ENCODE results near the gene ADD1.

The ADD1 gene

GRCh38 chr4:2835978-2836377, 7.7 kb upstream of the ADD1 start:
- no peak for DNase-seq

GRCh38 chr4:2836391-2836859, 7.2 kb upstream of the ADD1 start:
- DNase-seq: no peak

DNA sequence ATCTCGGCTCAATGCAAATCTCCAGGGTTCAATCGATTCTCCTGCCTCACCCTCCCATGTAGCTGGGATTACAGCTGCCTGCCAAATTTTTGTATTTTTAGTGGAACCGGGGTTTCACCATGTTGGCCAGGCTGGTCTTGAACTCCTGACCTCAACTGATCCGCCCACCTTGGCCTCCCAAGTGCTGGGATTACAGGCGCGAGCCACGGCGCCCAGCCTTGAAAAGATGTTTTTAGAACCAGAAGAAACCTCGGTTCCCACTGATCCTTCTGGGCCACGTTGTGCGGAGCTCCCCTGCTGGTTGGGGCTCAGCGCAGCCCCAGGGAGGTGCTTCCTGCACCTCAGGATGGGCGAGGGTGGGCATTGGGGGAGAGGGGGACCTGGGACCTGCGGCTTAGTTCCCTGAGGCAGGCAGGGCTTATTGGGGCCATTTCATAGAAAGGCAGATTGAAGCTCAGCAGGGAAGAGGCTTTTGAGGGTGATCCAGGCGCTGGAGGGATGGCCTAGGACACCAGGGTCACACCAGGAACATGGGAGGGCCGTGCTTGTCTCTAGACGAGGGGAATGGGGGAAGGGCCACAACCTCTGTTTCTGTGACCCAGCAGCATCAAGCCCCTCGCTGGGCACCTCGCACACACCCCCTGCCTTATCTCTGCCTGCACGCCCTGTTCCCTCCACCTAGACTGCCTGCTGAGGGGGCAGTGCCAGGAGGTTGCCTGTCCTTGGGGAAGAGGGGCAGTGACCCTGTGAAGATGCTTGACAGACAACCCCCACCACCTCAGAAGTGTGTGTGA, 6.3 kb upstream of the ADD1 start:
- DNase-seq: no peak

DNA sequence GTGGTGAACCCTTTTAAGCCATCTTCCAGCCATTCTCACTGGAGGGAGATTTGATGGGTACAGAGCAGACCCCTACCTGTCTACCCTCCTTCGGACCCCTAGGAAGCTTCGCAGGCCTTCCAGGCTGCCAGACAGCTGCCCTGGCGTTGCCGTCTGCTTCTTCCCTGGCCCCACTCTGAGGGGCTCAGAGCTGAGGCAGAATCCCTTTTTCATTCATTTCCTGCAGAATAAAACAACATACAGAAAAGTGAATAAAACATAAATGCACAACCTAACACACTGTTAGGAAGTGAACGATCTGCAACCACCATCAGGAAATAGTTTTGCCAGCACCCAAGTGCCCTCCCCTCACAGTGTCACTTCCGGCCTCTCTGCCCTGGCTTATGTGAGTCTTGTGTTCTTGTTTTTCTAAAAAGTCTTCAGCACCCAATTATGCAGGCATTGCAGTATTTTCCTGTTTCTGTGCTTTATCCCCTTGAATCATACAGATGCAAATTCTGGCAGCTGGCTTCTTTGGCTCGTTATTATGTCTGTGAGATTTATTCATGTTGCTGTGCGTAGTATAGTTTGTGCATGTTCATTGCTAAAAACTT, 5.6 kb upstream of the ADD1 start:
- DNase-seq: no peak

GRCh38 chr4:2839060-2839459, 4.6 kb upstream of the ADD1 start:
- no peak for DNase-seq

- no peak for DNase-seq
Observed at GRCh38 chr4:2842687-2843262, 869 bp upstream of the ADD1 start.

GRCh38 chr4:2843941-2844584, 419 bp downstream of the ADD1 start:
- no peak for DNase-seq

DNA sequence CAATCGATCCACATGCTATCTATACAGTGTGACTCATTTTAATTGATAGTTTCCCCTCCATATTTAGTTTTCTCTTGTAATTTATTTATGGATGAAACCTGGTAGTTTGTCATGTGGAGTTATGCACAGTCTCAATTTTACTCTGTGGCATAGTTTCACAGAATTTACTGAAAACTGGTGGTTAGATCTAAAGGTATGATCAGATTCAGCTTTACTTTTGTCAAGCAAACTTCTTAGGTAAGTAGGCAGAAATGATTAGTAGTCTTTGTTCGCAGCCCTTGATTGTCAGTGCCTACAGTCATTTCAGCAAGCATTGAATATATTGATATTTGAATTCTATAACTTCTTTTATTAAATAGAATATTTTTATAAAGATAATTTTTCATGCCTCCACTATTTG, 2.5 kb downstream of the ADD1 start:
- DNase-seq: no peak

DNA sequence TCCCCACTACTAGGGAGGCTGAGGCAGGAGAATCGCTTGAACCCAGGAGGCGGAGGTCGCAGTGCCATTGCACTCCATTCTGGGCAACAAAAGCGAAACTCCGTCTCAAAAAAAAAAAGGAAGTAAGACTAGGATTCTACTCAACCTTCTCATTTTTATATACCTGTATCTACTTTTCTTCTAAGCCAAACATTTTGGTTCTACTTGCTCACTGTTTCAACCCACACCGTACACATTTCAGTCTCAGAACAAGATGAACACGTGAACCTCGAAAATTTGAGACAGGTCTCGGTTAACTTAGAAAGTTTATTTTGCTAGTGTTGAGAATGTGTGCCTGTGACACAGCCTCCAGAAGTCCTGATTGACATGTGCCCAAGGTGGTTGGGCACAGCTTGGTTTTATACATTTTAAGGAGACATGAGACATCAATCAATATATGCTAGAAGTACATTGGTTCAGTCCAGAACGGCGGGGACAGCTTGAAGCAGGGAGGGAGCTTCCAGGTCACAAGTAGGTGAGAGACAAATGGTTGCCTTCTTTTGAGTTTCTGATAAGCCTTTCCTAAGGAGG, 3.7 kb downstream of the ADD1 start:
- no peak for DNase-seq

DNA sequence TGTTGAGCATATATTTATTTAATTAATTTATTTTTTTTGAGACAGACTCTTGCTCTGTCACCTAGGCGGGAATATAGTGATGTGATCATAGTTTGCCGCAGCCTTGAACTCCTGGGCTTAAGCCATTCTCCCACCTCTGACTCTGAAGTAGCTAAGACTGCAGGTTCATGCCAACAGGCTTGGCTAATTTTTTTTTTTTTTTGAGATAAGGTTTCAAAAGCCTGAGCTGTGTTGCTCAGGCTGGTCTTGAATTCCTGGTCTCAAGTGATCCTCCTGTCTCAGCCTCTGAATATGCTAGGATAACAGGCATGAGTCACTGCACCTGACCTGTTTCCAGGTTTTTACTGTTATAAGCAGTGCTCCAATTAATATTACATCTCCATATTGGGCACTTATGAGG, 4.8 kb downstream of the ADD1 start:
- DNase-seq: no peak

DNA sequence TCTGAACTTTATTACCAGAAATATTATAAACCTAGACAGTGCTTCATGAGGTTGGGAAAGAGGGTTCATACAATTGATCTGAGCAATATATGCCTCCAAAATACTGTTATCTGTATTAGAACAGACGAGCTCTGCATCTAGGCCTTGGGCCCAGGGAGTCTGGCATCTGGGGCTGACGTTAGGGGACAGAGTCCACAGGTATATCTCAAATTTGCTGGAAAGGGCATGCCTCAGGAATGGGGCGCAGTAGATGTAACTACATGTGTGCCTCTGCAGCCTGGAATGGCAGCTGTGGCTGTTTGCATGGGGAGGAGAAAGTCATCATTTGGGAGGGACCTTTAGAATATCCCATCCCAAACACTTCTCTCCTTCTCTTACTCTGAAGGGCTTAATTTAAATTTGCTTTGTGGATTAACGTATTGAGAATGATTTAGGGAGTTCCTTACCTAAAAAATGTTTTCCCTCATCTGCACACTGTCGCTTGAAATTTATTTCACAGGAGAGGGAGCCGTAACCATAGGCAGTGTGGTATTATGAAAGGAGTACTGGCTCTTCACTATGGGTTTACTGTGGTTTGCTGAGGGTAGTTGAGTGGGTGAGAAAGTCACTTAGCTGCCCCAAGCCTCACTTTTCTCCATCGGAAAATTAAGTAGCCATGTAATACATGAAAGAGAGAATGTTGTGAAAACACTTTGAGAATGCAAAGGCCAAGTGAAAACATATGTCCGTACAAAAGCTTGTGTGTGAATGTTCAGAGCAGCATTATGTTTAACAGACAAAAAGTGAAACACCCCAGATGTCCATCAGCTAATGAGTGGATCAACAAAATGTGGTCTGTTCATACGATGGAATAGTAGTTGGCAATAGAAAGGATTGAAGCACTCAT, 5.9 kb downstream of the ADD1 start:
- no peak for DNase-seq

- DNase-seq: no peak
Observed at GRCh38 chr4:2850966-2851798, 7.5 kb downstream of the ADD1 start.

DNA sequence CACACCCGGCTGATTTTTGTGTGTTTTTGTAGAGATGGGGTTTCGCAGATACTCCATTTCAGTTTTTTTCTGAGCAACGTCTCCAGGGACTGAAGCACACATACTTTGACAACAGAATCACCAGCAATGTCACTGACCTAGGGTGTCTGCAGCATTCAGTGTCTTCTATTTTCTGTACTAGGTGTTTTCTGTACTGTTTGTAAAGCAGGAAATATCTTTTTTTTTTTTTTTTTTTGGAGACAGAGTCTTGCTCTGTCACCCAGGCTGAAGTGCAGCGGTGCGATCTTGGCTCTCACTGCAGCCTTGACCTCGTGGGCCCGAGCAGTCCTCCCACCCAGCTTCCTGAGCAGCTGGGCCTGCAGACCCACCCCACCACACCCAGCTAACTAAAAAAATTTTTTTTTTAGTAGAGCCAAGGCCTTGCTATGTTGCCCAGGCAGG, 8.9 kb downstream of the ADD1 start:
- DNase-seq: no peak

GRCh38 chr4:2855584-2855983, 11.9 kb downstream of the ADD1 start:
- no peak for DNase-seq

GRCh38 chr4:2856266-2856665, 12.6 kb downstream of the ADD1 start:
- no peak for DNase-seq

GRCh38 chr4:2857349-2857927, 13.8 kb downstream of the ADD1 start:
- no peak for DNase-seq

DNA sequence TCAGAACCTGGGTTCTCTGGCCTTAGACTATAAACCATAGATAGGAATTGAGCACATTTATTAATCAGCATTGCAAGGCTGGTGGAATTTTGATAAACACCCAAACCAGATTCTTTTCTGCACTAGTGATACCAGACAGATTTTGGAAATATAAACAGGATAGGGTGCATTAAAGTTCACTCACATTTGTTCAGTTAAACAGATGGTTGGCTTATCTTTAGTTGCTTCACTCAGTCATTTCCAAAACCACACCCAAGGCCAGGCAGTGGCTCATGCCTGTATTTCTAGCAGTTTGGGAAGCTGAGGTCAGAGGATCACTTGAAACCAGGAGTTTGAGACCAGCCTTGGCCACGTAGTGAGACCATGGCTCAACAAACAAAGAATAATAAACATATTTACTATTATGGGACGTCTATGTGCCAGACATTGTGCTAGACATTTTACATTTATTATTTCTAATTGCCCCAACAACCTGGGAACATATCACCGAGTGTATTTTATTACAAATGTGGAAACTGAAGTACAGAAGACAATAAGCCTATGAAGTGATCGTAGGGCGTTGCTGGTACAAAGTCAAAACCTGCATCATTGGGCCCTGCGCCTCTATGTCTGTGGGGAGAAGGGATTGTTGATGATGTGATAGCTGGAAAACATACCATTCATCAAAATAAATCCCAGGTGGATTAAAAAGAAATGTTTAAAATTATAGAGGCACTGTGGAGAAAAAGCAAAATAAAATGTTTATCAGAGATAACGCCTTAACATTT, 15.0 kb downstream of the ADD1 start:
- DNase-seq: no peak

DNA sequence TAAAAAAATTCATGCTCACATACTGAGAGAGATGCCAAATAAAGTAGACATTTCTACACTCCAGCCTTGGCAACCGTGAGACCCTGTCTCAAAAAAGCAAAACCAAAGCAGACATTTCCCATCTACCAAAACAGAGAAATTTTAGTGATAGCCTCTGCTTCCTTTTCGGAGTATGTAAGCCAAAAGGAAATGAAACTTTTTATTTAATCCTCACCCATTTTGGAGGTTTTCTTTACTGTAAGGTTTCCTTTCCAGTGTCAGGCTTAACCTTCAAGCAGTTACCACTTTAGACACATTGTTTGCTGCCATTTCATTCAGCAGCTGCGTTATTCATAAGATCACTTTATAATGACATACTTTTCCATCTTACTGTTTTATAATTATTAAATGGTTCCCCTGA, 15.9 kb downstream of the ADD1 start:
- DNase-seq: no peak

GRCh38 chr4:2860391-2861348, 17.0 kb downstream of the ADD1 start:
- no peak for DNase-seq

Data from activated gamma-delta T cell (primary cell).